OCI-LY1 (cell line): ENCODE results near the gene P2RY2.

Experiments
- H2AFZ ChIP-seq: fragments of 200-600 bp; sonication (generic), shearing (Covaris generic); 2 replicates; pipeline ENCODE4 v1.6.0; 2014; ENCODE audit warnings: antibody characterized with exemption, mild to moderate bottlenecking, low read length
- H3F3A ChIP-seq: fragments of 200-600 bp; sonication (generic), shearing (Covaris generic); 2 replicates; pipeline ENCODE4 v1.6.0; 2014; ENCODE audit warnings: mild to moderate bottlenecking, antibody characterized with exemption, low read length, moderate library complexity; ENCODE audit not compliant: insufficient read depth
- H3K27ac ChIP-seq: fragments of 200-600 bp; sonication (generic); 2 replicates; pipeline ENCODE4 v1.5.1; 2014; ENCODE audit warnings: low read length, mixed run types, mild to moderate bottlenecking, low read depth; ENCODE audit not compliant: poor library complexity, severe bottlenecking
- H3K27me3 ChIP-seq: fragments of 200-600 bp; sonication (generic); 2 replicates; pipeline ENCODE4 v1.6.0; 2014; ENCODE audit warnings: antibody characterized with exemption, mild to moderate bottlenecking, low read length, moderate library complexity; ENCODE audit not compliant: insufficient read depth
- H3K36me3 ChIP-seq: fragments of 200-600 bp; sonication (generic); 2 replicates; pipeline ENCODE4 v1.6.1; 2014; ENCODE audit warnings: mild to moderate bottlenecking, antibody characterized with exemption, low read length, moderate library complexity, mixed read lengths; ENCODE audit not compliant: insufficient read depth
- H3K4me1 ChIP-seq: fragments of 200-600 bp; sonication (generic); 2 replicates; pipeline ENCODE4 v1.5.1; 2014; ENCODE audit warnings: mild to moderate bottlenecking, low read length, moderate library complexity; ENCODE audit not compliant: insufficient read depth, severe bottlenecking
- H3K4me2 ChIP-seq: fragments of 200-600 bp; sonication (generic), shearing (Covaris generic); 2 replicates; pipeline ENCODE4 v1.6.1; 2014; ENCODE audit warnings: low read length
- H3K4me3 ChIP-seq: fragments of 200-600 bp; sonication (generic); 2 replicates; pipeline ENCODE4 v1.5.1; 2014; ENCODE audit warnings: low read length, low read depth, mild to moderate bottlenecking, mixed read lengths; ENCODE audit not compliant: poor library complexity, severe bottlenecking
- H3K79me2 ChIP-seq: fragments of 200-600 bp; shearing (Covaris generic); 2 replicates; pipeline ENCODE4 v1.6.1; 2016; ENCODE audit warnings: mixed run types, low read length, mixed read lengths; ENCODE audit not compliant: insufficient read depth
- H3K9ac ChIP-seq: fragments of 200-600 bp; sonication (generic), shearing (Covaris generic); 2 replicates; pipeline ENCODE4 v1.6.1; 2014; ENCODE audit warnings: mild to moderate bottlenecking, low read length, mixed read lengths
- H3K9me2 ChIP-seq: fragments of 200-600 bp; sonication (generic), shearing (Covaris generic); 2 replicates; pipeline ENCODE4 v1.6.1; 2014; ENCODE audit warnings: low read depth, mild to moderate bottlenecking, low read length, mixed read lengths
- H3K9me3 ChIP-seq: fragments of 200-600 bp; shearing (Covaris generic); 2 replicates; pipeline ENCODE4 v1.6.1; 2014; ENCODE audit warnings: low read length, mixed read lengths
- H4K20me1 ChIP-seq: fragments of 200-600 bp; sonication (generic), shearing (Covaris generic); 2 replicates; pipeline ENCODE4 v1.6.0; 2016; ENCODE audit warnings: mild to moderate bottlenecking, low read length; ENCODE audit not compliant: insufficient read depth
- CTCF ChIP-seq: fragments of 200-600 bp; sonication (generic), shearing (Covaris generic); IDR thresholded peaks from 2 replicates; pipeline ENCODE4 v1.5.1; 2017; ENCODE audit warnings: mild to moderate bottlenecking, antibody characterized with exemption, low read length, moderate library complexity, mixed read lengths
- EZH2 ChIP-seq: fragments of 200-600 bp; sonication (generic), shearing (Covaris generic); IDR thresholded peaks from 2 replicates; pipeline ENCODE4 v1.8.0; 2017; ENCODE audit warnings: borderline replicate concordance, mixed run types, mild to moderate bottlenecking, antibody characterized with exemption, low read length, moderate library complexity, mixed read lengths

Gene P2RY2

GRCh38 chr11:73267122-73267846, 49.2 kb downstream of the P2RY2 start:
- no peak for TF ChIP-seq EZH2
- no peaks in the 10 kb centered on the region for H4K20me1 ChIP-seq
- no peak overlapping the region for H3K4me3 ChIP-seq
- no peaks in the 10 kb centered on the region for H3F3A ChIP-seq
- H3K27ac ChIP-seq, result no peak overlapping the region
- no peaks in the 10 kb centered on the region for H3K9me3 ChIP-seq
- no peaks in the 10 kb centered on the region for H3K36me3 ChIP-seq
- no peaks in the 10 kb centered on the region; the same call in none of the 2 replicates for H3K27me3 ChIP-seq
- H3K4me2 ChIP-seq, result no peak overlapping the region
- H3K4me1 ChIP-seq, result no peaks in the 10 kb centered on the region
- no peak overlapping the region for H3K9ac ChIP-seq
- H2AFZ ChIP-seq, result no peak overlapping the region
- no peaks in the 10 kb centered on the region for H3K9me2 ChIP-seq
- H3K79me2 ChIP-seq, result no peaks in the 10 kb centered on the region

- Histone ChIP-seq H3K9me2 (no peaks in the 10 kb centered on the region), H3K4me3 (no peak overlapping the region), H2AFZ (no peak overlapping the region), H3K4me2 (no peak overlapping the region), H3K79me2 (no peaks in the 10 kb centered on the region), H3K4me1 (no peaks in the 10 kb centered on the region), H3K36me3 (no peaks in the 10 kb centered on the region), H3F3A (no peaks in the 10 kb centered on the region), H4K20me1 (no peaks in the 10 kb centered on the region), H3K9me3 (no peaks in the 10 kb centered on the region), H3K27me3 (no peaks in the 10 kb centered on the region; the same call in none of the 2 replicates), H3K27ac (no peak overlapping the region), H3K9ac (no peak overlapping the region)
- TF ChIP-seq CTCF (no peak), EZH2 (no peak)
These were observed 49.9 kb downstream of the P2RY2 start for GRCh38 chr11:73267906-73268540.

GRCh38 chr11:73268671-73269271, 50.7 kb downstream of the P2RY2 start:
- Histone ChIP-seq H3K9me3 (no peaks in the 10 kb centered on the region), H3K4me1 (no peaks in the 10 kb centered on the region), H3K4me3 (no peak overlapping the region), H3K36me3 (no peaks in the 10 kb centered on the region), H2AFZ (no peak overlapping the region), H3K27ac (no peak overlapping the region), H3K27me3 (no peaks in the 10 kb centered on the region; the same call in none of the 2 replicates), H4K20me1 (no peaks in the 10 kb centered on the region), H3K79me2 (no peaks in the 10 kb centered on the region), H3F3A (no peaks in the 10 kb centered on the region), H3K9ac (no peak overlapping the region), H3K4me2 (no peak overlapping the region), H3K9me2 (no peaks in the 10 kb centered on the region)
- TF ChIP-seq CTCF, result no peak
- no peak for TF ChIP-seq EZH2
